ENCODE results near the gene FAM168A.

DNA sequence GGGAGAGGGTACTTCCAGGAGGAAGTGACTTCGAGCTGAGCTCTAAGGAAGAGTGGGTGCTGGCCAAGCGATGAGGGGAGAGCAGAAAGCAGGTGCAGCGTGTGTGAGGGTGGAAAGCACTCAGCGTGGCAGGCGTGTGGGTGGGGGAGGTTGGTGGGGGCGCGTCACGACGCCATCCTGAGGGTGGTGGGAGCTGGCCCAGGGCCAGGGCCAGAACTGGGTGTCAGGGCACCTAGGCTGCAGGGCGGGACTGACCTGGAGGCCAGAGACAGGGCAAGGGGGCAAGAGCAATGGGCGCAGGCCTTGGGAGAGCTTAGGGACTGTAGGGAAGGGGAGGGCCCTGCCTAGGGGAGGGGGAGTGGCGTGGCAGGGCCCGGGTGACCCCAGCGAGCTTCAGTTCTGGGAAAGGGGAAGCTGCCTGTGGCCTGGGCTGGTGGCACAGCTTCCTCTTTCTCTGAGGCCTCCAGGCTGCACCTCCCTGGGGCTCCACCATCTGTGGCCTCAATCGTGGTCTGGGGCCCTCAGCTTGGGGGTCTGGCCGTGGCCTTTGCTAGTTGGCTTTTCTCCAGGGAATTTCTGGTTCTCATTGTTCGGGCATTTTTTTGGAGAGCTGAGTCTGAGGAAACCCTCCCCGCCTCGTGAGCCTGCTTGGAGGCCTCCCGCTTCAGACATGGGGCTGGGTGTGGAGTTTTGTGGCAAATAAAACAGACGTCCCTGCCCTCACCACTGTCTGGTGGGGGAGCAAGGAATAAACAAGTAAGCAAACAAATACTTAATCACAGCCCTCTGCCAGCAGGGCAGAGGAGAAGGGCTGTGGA, 212.8 kb downstream of the FAM168A start:
- TF ChIP-seq SUZ12 (IDR thresholded peaks at IDR 0.05; ENCODE audit: extremely low read depth, insufficient read depth, insufficient read length) (no peak), ZNF274 (IDR thresholded peaks at IDR 0.05; ENCODE audit: low read depth, low read length) (no peak)
